T-helper 17 cell (primary cell): Measurements from ENCODE around the gene ALG14. TPM values are rescaled to one million over a fixed set of nuclear protein-coding genes. Genes with fewer than 3 reads are reported as not detected.
A peak's percentile ranks its signal among the peaks of the same experiment; 100 is the strongest.
"Not testable (repeated sequence)": the region's sequence is repeated elsewhere in the genome, so short reads cannot be mapped to it uniquely, and the experiment has no call there.

Experiments
- ATAC-seq: fragments of 150-1000 bp; cut with Tn5 transposase; 2 replicates; pipeline ENCODE4 v1.10.0; 2021; ENCODE audit warnings: mild to moderate bottlenecking, moderate library complexity
- DNase-seq, 3 donors: peaks; one replicate each; pipeline versions ENCODE4 v3.0.0 to v3.0.0-alpha.2; 2020 to 2021
- H3K9me3 ChIP-seq: one replicate; pipeline ENCODE4 v1.7.0; 2013; ENCODE audit warnings: low read length, mild to moderate bottlenecking; ENCODE audit not compliant: control insufficient read depth, poor library complexity, severe bottlenecking
- H3K27ac Mint-ChIP-seq: one replicate; pipeline ENCODE4 v1.8.0; 2022; ENCODE audit warnings: mild to moderate bottlenecking, moderate library complexity, mixed read lengths
- H3K27me3 Mint-ChIP-seq: one replicate; pipeline ENCODE4 v1.8.0; 2022; ENCODE audit warnings: mixed read lengths
- H3K36me3 Mint-ChIP-seq: one replicate; pipeline ENCODE4 v1.8.0; 2022; ENCODE audit warnings: low read depth, mixed read lengths
- H3K4me1 Mint-ChIP-seq: one replicate; pipeline ENCODE4 v1.8.0; 2022; ENCODE audit warnings: mild to moderate bottlenecking, mixed read lengths
- H3K4me3 Mint-ChIP-seq: one replicate; pipeline ENCODE4 v1.8.0; 2022; ENCODE audit warnings: mild to moderate bottlenecking, moderate library complexity, mixed read lengths
- total RNA-seq, 4 donors: library from RNA in 2 of 4; stranded (reverse) in 2 of 4; gene quantifications; one replicate each; pipeline ENCODE4 v1.2.3 and lab custom pipeline; 2022 to 2026

The ALG14 gene
- total RNA-seq, 2 donors from 2014 or later, result 1.5 to 1.8 TPM

GRCh38 chr1:95023399-95024043 lies 49.2 kb downstream of the ALG14 start:
- H3K9me3 ChIP-seq, result no peaks in the 10 kb centered on the region
- Mint-ChIP-seq H3K4me1 (no peaks in the 10 kb centered on the region), H3K4me3 (no peak overlapping the region), H3K27ac (no peak overlapping the region), H3K27me3 (no peaks in the 10 kb centered on the region), H3K36me3 (peaks cover 6% of the 10 kb centered on the region)
- no peak for DNase-seq
- ATAC-seq, result no peak

GRCh38 chr1:95022644-95022926 lies 50.2 kb downstream of the ALG14 start:
- ATAC-seq (no peak), DNase-seq (no peak)
- Mint-ChIP-seq H3K27ac (no peak overlapping the region), H3K4me3 (no peak overlapping the region), H3K4me1 (no peaks in the 10 kb centered on the region), H3K27me3 (no peaks in the 10 kb centered on the region), H3K36me3 (peaks cover 6% of the 10 kb centered on the region)
- H3K9me3 ChIP-seq, result no peaks in the 10 kb centered on the region

DNA sequence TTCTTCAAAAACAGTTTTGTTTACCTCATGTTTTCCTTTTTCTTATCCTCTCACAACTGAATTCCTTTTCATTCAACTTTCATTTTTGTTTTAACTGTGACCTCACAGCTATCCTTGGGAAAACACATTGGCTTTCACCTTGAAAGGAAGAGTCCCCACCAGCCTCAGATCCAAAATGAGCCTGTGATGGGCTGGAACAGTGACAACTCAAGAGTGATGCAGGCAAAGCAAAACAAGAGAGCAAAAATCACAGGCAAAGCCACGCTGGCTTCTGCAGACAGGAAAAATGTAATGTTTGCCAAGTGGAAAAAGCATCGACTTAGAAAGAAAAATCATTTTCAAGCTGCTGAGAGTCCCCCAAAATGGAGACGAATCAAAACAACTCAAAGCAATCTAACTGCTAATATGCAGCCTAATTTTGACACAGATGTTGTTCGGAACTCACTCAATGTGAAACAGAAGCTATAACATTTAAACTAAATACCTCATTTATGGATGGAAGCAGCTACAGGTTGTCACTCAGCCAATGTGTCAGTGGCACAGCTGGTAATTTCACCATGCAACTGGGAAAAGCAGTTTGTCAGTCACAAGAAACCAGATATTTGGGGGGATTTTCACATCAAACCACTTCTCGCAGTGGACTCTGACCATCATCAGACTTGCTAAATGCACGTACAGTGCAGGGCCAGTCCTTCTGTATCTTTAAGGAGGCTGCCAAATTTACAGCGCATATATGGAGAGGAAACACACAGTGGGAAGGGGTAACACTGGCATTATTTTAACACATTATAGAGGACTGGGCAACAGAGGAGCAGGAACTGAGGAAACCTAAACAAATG lies 50.7 kb downstream of the ALG14 start:
- no peaks in the 10 kb centered on the region for H3K9me3 ChIP-seq
- H3K36me3 Mint-ChIP-seq, result peaks cover 9% of the 10 kb centered on the region
- H3K4me3 Mint-ChIP-seq, result no peak overlapping the region
- no peak for DNase-seq
- ATAC-seq, result no peak
- H3K4me1 Mint-ChIP-seq, result peaks cover 3% of the 10 kb centered on the region
- no peaks in the 10 kb centered on the region for H3K27me3 Mint-ChIP-seq
- H3K27ac Mint-ChIP-seq, result peak overlapping the region; percentile 10

- Mint-ChIP-seq H3K27me3 (no peaks in the 10 kb centered on the region), H3K36me3 (peaks cover 9% of the 10 kb centered on the region), H3K4me3 (no peak overlapping the region), H3K4me1 (peaks cover 5% of the 10 kb centered on the region), H3K27ac (peak overlapping the region; percentile 10)
- DNase-seq (no peak), ATAC-seq (no peak)
- H3K9me3 ChIP-seq, result no peaks in the 10 kb centered on the region
These were observed 51.6 kb downstream of the ALG14 start for GRCh38 chr1:95021119-95021518.

DNA sequence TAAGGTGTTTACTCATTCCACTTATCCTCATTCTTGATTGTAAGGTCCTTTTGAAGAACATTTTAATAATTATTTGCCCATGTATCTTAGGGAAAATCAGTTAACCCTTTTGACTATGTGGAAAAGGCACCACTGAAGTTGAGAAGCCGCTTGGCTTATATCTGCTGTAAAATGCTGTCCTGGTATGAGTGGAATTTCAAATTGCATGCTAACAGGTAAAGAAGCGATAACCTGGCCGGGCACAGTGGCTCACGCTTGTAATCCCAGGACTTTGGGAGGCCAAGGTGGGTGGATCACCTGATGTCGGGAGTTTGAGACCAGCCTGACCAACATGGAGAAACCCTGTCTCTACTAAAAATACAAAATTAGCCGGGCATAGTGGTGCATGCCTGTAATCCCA lies 53.3 kb downstream of the ALG14 start:
- H3K4me1 Mint-ChIP-seq, result not testable (repeated sequence)

GRCh38 chr1:95018602-95019369 lies 54.0 kb downstream of the ALG14 start:
- Mint-ChIP-seq H3K4me1 (peaks cover 7% of the 10 kb centered on the region), H3K27me3 (no peaks in the 10 kb centered on the region)
- ATAC-seq, result no peak

More for the DNA sequence above, 53.3 kb downstream of the ALG14 start:
- not testable (repeated sequence) for DNase-seq, H3K27me3 Mint-ChIP-seq, H3K4me3 Mint-ChIP-seq, ATAC-seq, H3K9me3 ChIP-seq, H3K27ac Mint-ChIP-seq
- H3K36me3 Mint-ChIP-seq, result peaks cover 13% of the 10 kb centered on the region

GRCh38 chr1:95017775-95018174 lies 55.0 kb downstream of the ALG14 start:
- H3K9me3 ChIP-seq, result no peaks in the 10 kb centered on the region
- no peaks in the 10 kb centered on the region for H3K27me3 Mint-ChIP-seq
- peaks cover 13% of the 10 kb centered on the region for H3K36me3 Mint-ChIP-seq
- H3K4me1 Mint-ChIP-seq, result peaks cover 7% of the 10 kb centered on the region
- no peak for ATAC-seq
- no peak for DNase-seq
- H3K27ac Mint-ChIP-seq, result no peak overlapping the region
- H3K4me3 Mint-ChIP-seq, result no peak overlapping the region

More at GRCh38 chr1:95018602-95019369, 54.0 kb downstream of the ALG14 start:
- H3K4me3 Mint-ChIP-seq, result no peak overlapping the region
- H3K9me3 ChIP-seq, result no peaks in the 10 kb centered on the region
- no peak overlapping the region for H3K27ac Mint-ChIP-seq
- no peak for DNase-seq
- H3K36me3 Mint-ChIP-seq, result peaks cover 13% of the 10 kb centered on the region

DNA sequence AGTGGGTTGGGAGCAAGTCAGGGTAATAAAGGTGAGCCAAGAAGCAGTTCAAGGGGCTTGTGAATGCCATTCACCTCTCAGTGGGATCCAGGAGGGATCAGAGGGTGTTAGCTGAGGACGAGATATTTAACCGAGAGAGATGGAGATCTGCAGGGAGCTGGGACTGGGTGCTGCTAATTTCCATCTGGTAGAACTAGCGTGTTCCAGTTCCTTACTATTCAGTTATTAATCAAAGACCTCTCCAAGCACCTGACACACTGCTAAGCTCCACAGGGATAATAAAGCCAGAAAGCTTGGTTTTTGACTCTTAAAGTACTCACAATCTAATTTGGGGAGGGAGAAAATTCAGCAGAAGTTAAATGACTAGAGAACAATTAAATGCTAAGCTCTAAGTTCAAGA lies 57.7 kb downstream of the ALG14 start:
- ATAC-seq, result no peak
- H3K36me3 Mint-ChIP-seq, result peaks cover 10% of the 10 kb centered on the region
- no peak for DNase-seq
- H3K4me1 Mint-ChIP-seq, result peaks cover 7% of the 10 kb centered on the region
- H3K27ac Mint-ChIP-seq, result no peak overlapping the region
- H3K4me3 Mint-ChIP-seq, result no peak overlapping the region
- H3K9me3 ChIP-seq, result no peaks in the 10 kb centered on the region
- no peaks in the 10 kb centered on the region for H3K27me3 Mint-ChIP-seq

DNA sequence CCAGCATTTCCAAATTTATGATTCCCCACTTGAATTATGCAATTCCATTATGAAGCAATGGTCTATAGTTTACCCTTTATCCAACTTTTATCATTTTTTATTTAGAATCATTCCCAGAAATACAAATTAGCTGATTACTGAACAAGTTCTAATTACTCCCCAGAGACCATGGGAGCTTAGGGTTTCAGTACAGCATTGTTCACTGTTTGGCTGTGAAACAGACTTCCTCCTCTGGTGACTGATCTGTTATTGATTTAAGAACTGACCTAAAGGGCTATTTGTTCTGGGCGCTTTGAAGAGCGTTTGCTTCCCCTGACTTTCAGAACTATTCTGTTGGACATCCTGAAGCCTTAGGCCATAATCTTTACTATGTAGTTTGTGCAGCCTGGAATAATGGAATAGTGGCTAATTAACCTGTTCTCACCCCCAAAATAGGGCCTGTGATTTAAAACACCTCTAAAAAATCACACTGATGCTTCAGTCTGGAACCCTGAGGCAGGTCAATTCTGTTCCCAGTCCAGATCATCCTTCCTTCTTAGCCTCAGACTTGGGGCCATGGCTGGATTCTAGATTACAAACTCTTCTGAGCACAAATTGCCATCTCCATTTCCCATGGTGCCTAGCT lies 58.7 kb downstream of the ALG14 start:
- Mint-ChIP-seq H3K27me3 (no peaks in the 10 kb centered on the region), H3K36me3 (peaks cover 11% of the 10 kb centered on the region), H3K27ac (no peak overlapping the region), H3K4me1 (peaks cover 7% of the 10 kb centered on the region), H3K4me3 (no peak overlapping the region)
- ATAC-seq (no peak), DNase-seq (no peak)
- no peaks in the 10 kb centered on the region for H3K9me3 ChIP-seq

DNA sequence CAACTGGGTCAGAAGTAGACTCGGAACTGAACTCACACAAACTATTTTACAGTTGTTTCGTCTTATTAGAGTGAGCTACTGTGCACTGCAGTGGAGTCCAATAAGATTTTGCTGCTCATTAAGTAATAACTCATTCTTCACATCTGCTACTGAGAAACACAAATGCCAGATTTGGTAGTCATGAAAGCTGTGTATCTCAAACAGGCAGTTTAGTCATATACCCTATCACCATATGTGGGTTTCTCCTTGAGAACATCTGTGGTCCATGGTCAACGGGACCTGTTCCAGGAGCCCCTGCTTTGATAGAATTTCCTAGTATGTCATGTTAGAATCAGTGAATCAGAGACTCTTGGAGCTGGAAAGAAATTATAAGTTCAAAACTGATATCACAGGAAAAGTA lies 60.4 kb downstream of the ALG14 start:
- Mint-ChIP-seq H3K36me3 (peaks cover 10% of the 10 kb centered on the region), H3K4me3 (no peak overlapping the region), H3K27ac (no peak overlapping the region), H3K27me3 (no peaks in the 10 kb centered on the region), H3K4me1 (peaks cover 7% of the 10 kb centered on the region)
- no peak for ATAC-seq
- H3K9me3 ChIP-seq, result no peaks in the 10 kb centered on the region
- no peak for DNase-seq

DNA sequence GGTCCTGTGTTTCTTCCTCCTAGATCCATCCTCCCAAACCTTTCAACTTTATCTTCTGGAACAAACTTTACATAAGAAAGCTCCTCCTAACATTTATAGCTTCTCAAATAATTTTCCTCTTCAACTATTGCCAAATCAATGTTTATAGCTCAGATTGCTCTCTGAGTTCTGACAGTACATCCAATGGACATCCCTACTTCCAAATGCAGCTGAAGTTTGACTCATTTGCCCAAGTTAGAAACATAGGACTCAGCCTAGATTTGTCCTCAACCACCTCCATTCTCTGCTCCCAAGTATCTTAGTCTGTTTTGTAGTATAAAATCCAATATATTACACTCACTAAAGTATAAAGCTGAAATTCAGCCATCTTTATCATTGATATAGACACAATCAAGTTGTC lies 62.6 kb downstream of the ALG14 start:
- no peaks in the 10 kb centered on the region for H3K9me3 ChIP-seq
- no peak overlapping the region for H3K4me3 Mint-ChIP-seq
- H3K27ac Mint-ChIP-seq, result no peak overlapping the region
- DNase-seq (no peak), ATAC-seq (no peak)
- peaks cover 4% of the 10 kb centered on the region for H3K36me3 Mint-ChIP-seq
- peaks cover under 1% of the 10 kb centered on the region for H3K4me1 Mint-ChIP-seq
- no peaks in the 10 kb centered on the region for H3K27me3 Mint-ChIP-seq

DNA sequence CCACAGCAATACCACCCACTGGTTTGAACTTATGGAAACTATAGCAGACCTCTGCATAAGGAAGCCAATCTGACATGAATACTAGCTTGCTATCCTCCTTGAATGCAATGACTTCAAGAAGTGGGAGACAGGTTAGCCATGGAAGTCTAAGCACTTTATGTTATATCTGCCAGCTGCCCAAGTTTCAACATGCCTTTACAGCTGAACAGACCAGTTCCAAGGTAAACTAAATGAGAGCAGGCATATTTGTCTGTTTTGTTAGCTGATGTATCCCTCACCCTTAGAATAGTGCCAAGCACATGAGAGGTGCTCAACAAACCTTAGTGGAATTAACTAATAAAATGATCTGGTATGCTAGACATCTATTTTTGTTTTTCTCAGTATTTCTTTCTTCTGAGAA lies 65.1 kb downstream of the ALG14 start:
- Mint-ChIP-seq H3K4me3 (no peak overlapping the region), H3K36me3 (peaks cover 4% of the 10 kb centered on the region), H3K27me3 (no peaks in the 10 kb centered on the region), H3K27ac (no peak overlapping the region), H3K4me1 (no peaks in the 10 kb centered on the region)
- DNase-seq (no peak), ATAC-seq (no peak)
- H3K9me3 ChIP-seq, result no peaks in the 10 kb centered on the region

DNA sequence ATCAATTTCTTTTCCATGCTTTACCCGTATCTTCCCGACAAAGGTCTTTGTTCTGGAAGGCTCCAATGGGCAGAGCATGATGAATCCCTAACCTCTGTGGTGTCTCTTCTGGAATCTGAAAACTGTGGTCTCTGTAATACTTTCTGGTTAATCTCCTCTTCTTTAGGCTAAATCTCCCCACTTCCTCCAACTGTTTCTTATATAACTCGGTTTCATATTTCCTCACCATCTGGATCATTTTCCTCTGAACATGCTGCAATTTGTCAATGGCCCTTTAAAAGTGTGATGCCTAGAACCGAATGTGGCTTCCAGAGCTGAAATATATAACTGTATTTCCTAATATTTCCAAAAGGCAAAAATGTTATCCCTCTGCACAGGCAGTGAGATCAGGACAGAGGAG lies 66.1 kb downstream of the ALG14 start:
- no peaks in the 10 kb centered on the region for H3K9me3 ChIP-seq
- no peak for DNase-seq
- H3K36me3 Mint-ChIP-seq, result peaks cover 4% of the 10 kb centered on the region
- H3K27me3 Mint-ChIP-seq, result no peaks in the 10 kb centered on the region
- H3K4me1 Mint-ChIP-seq, result peaks cover 4% of the 10 kb centered on the region
- H3K27ac Mint-ChIP-seq, result no peak overlapping the region
- no peak for ATAC-seq
- H3K4me3 Mint-ChIP-seq, result no peak overlapping the region
